Measurements from ENCODE around the gene TEX38. TPM values are rescaled to one million over a fixed set of nuclear protein-coding genes. Genes with fewer than 3 reads are reported as not detected.
"Not testable (repeated sequence)": the region's sequence is repeated elsewhere in the genome, so short reads cannot be mapped to it uniquely, and the experiment has no call there.

Gene TEX38
- total and polyA plus RNA-seq, 8 donors: 0.35 to 0.80 TPM; not detected in 6

DNA sequence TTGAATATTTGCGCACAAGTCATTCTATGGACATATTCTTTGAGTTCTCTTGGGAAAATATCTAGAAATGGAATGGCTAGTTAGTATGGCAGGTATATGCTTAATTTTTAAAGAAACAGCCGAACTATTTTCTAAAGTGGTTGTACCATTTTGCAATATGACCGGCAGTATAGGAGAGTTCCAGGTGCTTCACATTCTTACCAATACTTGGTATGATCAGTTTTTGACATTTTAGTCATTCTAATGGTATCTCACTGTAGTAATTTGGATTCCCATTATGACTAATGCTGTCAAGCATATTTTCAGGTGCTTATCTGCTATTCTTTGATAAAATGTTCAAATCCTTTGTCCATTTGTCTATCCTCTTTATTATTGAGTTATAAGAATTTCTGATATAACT lies 24.0 kb upstream of the TEX38 start:
- ATAC-seq: no peak
- Histone ChIP-seq H3K4me1 (peaks cover 0 to 17% (median 8%) of the 10 kb centered on the region in 3 donors), H3K9me3 (no peaks in the 10 kb centered on the region), H3K27me3 (no peaks in the 10 kb centered on the region), H3K27ac (no peak overlapping the region), H3K4me3 (no peak overlapping the region), H3K36me3 (peaks cover 0 to 14% (median 0%) of the 10 kb centered on the region in 3 donors)
- DNase-seq: no peak
- FAIRE-seq: no peak
- intact Hi-C loops (cut with DNase I): no loop called here
- WGBS, 2 donors: 96 to 97% methylated on average over 3 of the region's 3 CpGs
- no peak for TF ChIP-seq CTCF (IDR thresholded peaks at IDR 0.05)

DNA sequence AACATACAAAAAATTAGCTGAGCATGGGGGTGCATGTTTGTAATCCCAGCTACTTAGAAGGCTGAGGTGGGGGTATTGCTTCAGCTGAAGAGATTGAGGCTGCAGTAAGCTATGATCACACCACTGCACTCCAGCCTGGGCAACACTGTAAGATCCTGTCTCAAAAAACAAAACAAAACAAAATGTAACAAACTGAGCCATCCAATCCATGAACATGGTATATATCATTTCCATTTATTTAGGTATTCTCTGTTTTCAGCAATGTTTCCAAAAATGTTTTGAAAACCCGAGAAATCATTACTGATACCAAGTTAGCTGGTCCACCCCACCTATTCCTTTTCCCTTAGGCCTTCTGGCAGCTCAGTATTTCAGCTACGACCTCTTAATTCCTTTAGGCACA lies 21.9 kb upstream of the TEX38 start:
- ATAC-seq (no peak), DNase-seq (no peak), FAIRE-seq (no peak)
- Histone ChIP-seq H3K27me3 (no peaks in the 10 kb centered on the region), H3K36me3 (peaks cover 0 to 16% (median 0%) of the 10 kb centered on the region in 3 donors), H3K4me3 (no peak overlapping the region), H3K4me1 (peaks cover 0 to 4% (median 0%) of the 10 kb centered on the region in 3 donors), H3K27ac (no peak overlapping the region), H3K9me3 (no peaks in the 10 kb centered on the region)
- TF ChIP-seq CTCF (IDR thresholded peaks at IDR 0.05): no peak
- intact Hi-C loops (cut with DNase I): no loop called here
- WGBS, 2 donors: 98 to 100% methylated on average over 2 of the region's 2 CpGs

DNA sequence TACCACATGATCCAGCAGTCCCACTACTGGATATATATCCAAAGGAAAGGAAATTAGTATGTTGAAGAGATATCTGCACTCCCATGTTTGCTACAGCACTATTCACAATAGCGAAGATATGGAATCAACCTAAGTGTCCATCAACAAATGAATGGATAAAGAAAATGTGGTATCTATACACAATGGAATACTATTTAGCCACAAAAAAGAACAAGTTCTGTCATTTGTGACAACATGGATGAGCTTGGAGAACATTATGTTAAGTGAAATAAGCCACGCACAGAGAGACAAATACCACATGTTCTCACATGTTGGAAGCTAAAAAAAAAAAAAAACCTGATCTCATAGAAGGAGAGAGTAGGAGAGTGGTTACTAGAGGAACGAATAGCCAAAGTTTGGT lies 21.2 kb upstream of the TEX38 start:
- no peak for FAIRE-seq
- no peak overlapping the region for H3K27ac ChIP-seq
- ATAC-seq: no peak
- H3K9me3 ChIP-seq: no peaks in the 10 kb centered on the region
- no peaks in the 10 kb centered on the region for H3K27me3 ChIP-seq
- H3K4me3 ChIP-seq: no peak overlapping the region
- no peaks in the 10 kb centered on the region for H3K4me1 ChIP-seq
- WGBS, 2 donors: 99% methylated on average over 3 of the region's 3 CpGs
- TF ChIP-seq CTCF (IDR thresholded peaks at IDR 0.05): no peak
- intact Hi-C loops (cut with DNase I): no loop called here
- DNase-seq: no peak
- peaks cover 0 to 23% (median 0%) of the 10 kb centered on the region in 3 donors for H3K36me3 ChIP-seq

DNA sequence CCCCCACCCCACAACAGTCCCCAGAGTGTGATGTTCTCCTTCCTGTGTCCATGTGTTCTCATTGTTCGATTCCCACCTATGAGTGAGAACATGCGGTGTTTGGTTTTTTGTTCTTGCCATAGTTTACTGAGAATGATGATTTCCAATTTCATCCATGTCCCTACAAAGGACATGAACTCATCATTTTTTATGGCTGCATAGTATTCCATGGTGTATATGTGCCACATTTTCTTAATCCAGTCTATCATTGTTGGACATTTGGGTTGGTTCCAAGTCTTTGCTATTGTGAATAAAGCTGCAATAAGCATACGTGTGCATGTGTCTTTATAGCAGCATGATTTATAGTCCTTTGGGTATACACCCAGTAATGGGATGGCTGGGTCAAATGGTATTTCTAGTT lies 20.5 kb upstream of the TEX38 start:
- H3K27ac ChIP-seq; H3K27me3 ChIP-seq; H3K4me1 ChIP-seq; ATAC-seq; H3K9me3 ChIP-seq; DNase-seq; FAIRE-seq; H3K4me3 ChIP-seq; intact Hi-C loops (cut with DNase I): not testable (repeated sequence)
- peaks cover 0 to 27% (median 3%) of the 10 kb centered on the region in 3 donors for H3K36me3 ChIP-seq
- WGBS, 2 donors: 94 to 97% methylated on average over 3 of the region's 3 CpGs

GRCh38 chr1:46652321-46653100 lies 19.1 kb upstream of the TEX38 start:
- TF ChIP-seq CTCF (IDR thresholded peaks at IDR 0.05): no peak
- ATAC-seq (no peak), FAIRE-seq (no peak), DNase-seq (no peak)
- Histone ChIP-seq H3K36me3 (peaks cover 0 to 32% (median 4%) of the 10 kb centered on the region in 3 donors), H3K27me3 (no peaks in the 10 kb centered on the region), H3K4me3 (no peak overlapping the region), H3K9me3 (no peaks in the 10 kb centered on the region), H3K4me1 (no peaks in the 10 kb centered on the region), H3K27ac (no peak overlapping the region)
- intact Hi-C loops (cut with DNase I): no loop called here
- WGBS, 2 donors: 70% methylated on average over 6 of the region's 6 CpGs
